Measurements from ENCODE around the gene RNF213.
"Not testable (repeated sequence)": the region's sequence is repeated elsewhere in the genome, so short reads cannot be mapped to it uniquely, and the experiment has no call there.

Gene RNF213

DNA sequence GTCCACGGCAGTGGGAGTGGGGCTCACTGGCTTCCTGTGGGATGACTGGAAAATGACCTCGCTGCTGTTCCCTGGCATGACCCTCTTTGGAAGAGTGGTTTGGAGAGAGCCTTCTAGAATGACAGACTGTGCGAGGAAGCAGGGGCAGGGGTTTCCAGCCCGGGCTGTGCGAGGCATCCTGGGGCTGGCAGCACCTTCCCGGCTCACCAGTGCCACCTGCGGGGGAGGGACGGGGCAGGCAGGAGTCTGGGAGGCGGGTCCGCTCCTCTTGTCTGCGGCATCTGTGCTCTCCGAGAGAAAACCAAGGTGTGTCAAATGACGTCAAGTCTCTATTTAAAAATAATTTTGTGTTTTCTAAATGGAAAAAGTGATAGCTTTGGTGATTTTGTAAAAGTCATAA, 7.8 kb upstream of the RNF213 start:
- no peak for DNase-seq (ENCODE audit: low spot score)

DNA sequence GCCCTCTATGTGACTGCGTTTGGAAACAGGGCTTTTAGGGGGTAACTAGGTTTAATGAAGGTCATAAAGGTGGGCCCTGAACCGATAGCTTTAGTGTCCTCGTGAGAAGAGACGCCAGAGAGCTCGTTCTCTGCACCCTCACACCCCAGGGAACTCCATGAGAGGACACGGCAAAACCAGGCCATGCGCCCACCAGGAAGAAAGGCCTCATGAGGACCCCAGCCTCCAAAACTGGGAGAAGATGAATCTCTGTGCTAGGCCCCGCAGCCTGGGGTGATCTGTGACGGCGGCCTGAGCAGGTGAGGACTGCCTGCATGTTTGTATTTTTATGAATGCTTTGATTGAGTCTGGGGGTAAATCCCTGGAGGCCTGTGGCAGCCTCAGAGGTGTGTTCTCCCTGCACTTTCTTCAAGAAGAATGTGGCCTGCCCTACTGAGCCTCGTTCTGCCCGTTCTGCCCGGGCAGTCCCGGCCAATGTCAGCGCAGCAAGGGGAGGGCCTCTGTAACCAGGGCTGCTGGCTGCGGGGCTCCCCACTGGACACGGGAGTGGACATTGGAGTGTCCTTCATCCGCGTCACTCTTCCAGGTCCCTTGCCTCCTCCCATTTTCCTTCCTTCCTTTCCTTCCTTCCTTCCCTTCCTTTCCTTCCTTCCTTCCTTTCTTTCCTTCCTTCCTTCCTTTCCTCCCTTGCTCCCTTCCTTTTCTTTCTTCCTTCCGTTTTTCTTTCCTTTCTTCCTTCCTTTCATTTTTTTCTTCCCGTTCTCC, 6.8 kb upstream of the RNF213 start:
- DNase-seq (ENCODE audit: low spot score): no peak

DNA sequence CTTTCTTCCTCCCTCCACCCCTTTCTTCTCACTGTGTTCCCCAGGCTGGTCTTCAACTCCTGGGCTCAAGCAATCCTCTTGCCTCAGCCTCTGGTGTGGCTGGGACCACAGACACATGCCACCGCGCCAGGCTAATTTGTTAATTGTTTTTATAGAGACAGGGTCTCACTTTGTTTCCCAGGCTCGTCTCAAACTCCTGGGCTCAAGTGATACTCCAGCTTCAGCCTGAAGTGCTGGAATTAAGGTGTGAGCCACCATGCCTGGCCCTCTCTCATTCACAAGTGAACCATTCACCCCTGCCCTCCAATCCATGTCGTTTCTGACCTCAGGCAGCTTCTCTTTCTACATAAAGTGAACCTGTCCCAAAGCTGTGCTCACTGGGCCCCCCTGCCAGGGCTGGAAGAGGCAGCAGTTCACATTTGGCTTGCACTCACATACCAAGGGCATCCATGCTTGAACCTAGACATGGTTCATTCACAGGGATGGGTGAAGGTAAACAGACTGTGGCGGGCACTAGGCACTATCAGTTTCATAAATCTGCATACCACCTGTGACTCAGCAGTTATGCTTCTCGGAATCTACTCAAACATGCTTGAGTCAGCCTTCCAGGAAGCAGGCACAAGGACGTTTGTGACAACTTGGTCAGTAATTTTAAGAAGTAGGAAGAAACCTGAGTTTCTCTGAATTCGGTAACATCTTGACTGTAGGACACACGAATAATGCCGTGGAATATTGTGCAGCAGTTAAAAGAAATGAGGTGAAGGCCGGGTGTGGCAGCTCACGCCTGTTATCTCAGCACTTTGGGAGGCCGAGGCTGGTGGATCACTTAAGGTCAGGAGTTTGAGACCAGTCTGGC, 6.0 kb upstream of the RNF213 start:
- DNase-seq (ENCODE audit: low spot score): peak; percentile 91

DNA sequence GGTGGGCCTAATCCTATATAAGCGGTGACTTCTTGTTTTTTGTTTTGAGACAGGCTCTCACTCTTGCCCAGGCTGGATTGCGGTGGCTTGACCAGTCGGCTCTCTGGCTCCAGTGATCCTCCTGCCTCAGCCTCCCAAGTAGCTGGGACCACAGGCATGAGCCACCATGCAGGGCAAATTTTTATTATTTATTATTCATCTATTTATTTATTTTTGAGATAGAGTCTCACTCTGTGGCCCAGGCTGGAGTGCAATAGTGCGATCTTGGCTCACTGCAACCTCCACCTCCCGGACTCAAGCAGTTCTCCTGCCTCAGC, 4.7 kb upstream of the RNF213 start:
- no peak for DNase-seq (ENCODE audit: low spot score)

DNA sequence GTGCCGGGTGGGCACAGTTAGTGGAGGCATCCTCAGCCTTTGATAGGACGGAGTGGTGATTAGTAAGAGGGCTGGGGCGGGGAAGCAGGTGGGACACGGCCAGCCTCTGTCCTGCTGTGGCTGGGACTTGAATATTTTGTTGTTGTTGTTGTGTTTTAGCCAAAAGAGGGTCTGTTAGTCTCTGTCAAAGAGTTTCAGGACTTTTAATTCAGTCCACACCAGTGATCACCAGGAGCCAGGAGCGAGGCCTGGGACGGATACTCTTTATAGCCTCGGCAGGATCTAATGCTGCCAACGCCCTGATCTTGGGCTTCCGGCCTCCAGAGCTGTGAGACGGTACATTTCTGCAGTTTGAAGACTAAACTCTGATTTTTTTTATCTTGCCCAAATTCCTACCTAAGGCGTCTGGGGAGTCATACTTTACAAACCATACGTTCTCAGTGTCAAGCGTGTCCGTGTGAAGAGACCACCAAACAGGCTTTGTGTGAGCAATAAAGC, 2.9 kb upstream of the RNF213 start:
- DNase-seq (ENCODE audit: low spot score): no peak

DNA sequence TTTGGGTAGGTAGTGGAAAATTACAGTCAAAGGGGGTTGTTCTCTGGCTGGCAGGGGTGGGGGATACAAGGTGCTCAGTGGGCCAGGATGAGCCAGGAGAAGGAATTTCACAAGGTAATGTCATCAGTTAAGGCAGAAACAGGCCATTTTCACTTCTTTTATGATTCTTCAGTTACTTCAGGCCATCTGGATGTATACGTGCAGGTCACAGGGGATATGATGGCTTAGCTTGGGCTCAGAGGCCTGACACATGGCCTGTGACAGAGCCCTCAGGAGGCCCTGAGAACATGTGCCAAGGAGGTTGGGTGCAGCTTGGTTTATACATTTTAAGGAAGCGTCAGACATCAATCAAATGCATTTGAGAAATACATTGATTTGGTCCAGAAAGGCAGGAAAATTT, 2.4 kb upstream of the RNF213 start:
- DNase-seq (ENCODE audit: low spot score): not testable (repeated sequence)

DNA sequence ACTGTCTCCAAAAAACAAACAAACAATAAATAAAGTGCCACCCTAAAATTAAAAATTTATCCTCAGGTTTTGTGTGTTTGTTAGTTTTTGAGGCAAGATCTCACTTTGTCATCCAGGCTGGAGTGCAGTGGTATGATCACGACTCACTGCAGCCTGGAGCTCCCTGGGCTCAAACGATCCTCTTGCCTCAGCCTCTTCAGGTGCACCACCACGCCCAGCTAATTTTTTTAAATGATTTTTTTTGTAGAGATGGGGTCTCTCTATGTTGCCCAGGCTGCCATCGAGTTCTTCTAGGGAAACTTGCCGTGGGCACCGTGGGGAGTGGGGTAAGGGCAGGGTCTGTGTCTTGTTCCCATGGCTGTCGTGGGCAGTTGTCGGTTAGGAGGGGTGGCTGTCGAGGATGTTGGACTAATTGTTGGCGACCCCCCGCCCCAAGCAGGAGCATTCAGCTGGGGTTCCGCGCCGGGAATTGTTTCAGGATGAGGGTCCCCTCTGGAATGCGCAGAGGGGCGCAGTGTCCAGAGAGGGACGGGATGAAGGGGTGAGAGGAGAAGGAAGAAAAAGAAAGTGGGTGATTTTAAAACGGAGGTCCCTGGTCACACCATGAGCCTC, 1.1 kb upstream of the RNF213 start:
- DNase-seq (ENCODE audit: low spot score): no peak

DNA sequence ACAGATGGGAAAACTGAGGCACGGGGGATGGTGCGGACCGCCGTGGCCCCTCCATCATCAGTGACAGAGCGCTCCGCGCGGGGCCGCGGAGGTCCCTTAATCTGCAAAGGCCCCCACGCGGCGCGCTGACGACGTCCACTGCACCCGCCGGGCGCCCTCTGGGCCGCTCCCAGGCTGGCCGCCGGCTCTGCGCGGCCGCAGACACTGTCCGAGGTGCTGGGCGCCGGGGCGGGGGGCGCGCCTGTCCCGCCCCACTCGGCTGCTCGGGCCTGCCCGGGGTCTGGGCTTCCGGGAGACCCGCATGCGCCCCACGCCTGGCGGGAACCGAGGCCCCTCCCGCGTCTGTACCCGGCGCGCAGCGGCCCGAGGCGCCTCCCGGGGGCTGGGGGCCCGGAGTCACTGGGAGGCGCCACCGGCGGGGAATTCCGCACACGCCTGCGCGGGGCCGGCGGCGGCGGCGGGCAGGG, 550 bp upstream of the RNF213 start:
- peak; percentile 96 for DNase-seq (ENCODE audit: low spot score)

DNA sequence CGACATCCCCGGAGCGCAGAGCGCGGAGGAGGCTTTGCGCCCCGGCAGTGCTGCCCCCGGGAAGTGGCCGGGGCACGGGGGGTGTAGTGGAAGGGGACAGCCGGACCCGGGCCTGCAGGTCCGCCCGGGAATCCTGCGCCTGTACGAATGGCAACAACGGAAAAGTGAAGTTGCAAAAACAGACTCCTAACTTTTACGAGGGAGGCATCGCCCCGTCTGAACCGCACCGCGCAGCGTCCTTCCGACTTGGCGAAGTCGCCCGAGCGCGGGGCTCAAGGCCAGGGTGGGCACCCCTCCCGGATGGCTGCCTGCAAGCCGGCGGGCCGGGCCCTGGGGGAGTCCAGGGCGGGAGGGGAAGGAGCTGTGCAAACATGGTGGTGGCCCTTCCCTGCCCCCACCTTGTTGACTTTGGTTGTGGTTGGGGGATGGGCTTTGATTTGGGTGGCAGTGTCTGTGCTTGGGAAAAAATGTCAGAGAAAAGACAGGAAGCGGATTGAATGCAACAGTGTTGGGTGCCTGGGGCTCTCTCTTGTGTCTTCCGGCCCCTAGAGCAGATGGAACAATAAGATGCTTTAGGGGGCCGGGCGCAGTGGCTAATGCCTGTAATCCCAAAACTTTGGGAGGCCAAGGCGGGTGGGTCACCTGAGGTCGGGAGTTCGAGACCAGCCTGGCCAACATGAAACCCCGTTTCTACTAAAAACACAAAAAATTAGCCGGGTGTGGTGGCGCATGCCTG, 675 bp downstream of the RNF213 start:
- peak; percentile 52 for DNase-seq (ENCODE audit: low spot score)

DNA sequence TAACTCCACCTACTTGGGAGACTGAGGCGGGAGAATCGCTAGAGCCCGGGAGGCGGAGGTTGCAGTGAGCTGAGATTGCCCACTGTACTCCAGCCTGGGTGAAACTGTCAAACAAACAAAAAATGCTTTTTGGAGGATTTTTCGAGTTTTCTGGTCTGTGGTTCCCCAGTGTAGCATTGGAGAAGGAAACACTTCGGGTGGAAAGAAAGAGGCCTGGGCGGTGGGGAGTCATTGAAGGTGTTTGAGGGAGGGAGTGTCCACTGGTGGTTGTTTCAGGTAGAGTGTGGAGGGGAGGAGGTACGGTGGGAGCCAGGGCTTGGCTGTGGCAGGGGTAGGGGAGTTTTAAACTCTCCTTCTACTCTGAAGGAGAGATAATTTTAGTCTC, 1.2 kb downstream of the RNF213 start:
- DNase-seq (ENCODE audit: low spot score): no peak

DNA sequence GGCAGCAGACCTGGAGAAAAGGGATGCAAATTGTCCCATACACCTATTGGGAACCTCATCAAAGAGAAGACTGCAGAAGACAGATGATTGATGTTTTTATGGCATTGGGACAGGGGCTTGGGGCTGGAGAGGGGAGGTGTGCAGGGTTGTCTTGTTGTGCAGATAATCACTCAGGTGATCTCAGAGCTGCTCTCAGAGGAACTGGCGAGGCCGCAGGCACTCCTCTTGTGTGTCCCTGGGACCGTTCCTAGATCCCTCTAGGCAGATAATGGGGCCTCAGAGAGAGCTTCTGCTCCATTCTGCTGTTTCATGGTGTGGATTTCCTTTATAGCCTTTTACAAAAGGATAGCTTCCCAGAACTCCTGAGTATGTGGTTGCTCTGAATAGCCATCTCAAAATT, 1.6 kb downstream of the RNF213 start:
- DNase-seq (ENCODE audit: low spot score): no peak

DNA sequence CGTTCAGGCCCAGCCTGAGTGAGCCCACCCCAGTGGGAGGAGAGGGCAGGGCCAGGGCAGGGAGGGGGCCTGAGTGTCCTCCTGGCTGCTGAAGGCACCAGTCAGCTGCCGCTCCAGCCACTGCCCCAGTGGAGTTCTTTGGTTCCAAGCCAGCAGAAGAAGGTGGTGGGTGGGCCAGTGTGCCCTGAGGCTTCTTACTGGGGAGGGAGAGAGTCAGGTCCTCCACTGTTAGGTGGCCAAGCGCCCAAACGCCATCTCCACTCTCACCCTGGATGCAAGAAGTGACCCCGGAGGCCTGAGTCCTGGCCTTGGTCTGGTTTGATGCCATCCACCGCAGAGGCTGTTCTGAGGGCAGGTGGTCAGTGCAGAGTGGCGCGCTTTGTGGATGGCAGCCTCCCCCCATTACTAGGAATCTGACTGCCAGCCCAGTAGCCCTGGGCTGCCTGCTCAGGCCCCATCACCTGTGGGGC, 2.2 kb downstream of the RNF213 start:
- DNase-seq (ENCODE audit: low spot score): no peak

DNA sequence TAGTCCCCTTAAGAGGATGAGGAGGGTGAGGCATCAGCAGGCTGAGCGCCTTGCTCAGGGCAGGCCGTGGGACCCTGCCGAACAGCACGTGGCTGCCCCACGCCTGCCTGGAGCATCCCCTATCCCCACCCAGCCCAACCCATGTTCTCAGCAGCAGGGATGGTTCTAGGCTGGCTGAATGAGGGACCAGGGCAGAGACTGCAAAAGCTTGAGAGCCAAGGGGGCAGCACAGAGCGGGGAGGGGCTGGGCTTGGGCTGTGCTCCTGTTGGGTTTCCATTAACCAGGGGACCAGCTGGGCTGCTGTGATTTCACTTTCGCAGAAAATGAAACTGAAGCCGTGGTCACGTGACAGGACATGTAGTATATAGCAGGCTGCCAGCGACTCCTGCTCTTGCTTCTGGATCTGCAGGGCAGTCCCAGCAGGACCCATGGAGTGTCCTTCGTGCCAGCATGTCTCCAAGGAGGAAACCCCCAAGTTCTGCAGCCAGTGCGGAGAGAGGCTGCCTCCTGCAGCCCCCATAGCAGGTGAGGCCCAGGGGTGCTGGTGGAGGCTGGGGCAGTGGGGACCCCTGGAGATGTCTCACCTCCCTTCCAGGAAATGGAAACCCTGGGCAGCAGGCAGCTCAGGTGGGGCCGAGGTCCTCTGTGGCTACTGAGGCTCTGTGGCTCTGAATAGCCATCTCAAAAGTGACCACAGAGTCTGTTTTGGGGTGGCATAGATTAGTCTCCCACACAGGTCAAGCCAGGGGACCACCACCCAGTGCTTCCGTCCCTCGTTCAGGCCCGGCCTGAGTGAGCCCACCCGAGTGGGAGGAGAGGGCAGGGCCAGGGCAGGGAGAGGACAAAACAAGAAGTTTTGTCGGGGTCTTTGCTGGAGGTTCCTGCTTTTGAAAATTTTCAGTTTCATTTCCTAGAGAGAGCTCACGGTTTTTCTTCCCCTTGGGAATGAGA, 2.9 kb downstream of the RNF213 start:
- peak; percentile 91 for DNase-seq (ENCODE audit: low spot score)

DNA sequence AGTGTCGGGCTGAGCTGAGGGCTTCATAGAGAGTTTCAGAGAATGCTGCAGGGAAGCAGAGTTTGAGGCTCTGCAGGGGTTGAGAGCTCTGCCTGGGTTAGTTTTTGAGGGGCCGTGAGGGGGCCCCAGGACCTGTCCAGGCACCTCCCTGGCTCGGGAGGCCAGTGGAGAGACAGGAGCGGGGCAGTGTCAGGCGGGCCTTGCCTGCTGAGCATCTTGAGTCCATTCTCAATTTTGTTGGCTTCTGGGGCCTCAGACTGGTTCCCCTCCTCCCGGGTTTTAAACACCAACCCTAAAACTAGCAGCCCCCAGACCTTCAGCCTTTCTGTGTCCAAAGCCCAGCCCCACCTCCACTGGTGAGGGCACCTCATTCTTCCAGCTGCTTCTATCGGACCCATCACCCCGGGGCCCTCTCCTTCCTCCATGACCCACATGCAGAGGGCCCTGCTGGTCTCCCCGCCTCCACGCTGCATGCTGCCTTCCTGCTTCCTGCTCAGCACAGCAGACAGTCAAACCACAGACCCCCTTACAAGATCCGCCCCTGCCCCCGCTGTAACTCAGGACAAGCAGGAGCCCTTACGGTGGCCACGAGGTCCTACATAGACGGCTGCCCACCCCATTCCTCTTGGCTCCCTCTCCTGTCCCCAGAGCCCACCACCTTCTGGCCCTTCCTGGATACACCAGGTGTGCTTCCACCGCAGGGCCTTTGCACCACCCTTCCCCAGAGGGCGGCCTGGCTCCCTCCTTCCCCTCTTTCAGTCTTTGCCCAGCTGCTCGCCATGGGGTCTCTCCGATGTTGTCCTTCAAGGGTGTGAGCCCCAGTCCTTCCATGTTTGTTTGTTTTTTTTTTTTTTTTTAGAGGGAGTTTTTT, 3.8 kb downstream of the RNF213 start:
- DNase-seq (ENCODE audit: low spot score): no peak

DNA sequence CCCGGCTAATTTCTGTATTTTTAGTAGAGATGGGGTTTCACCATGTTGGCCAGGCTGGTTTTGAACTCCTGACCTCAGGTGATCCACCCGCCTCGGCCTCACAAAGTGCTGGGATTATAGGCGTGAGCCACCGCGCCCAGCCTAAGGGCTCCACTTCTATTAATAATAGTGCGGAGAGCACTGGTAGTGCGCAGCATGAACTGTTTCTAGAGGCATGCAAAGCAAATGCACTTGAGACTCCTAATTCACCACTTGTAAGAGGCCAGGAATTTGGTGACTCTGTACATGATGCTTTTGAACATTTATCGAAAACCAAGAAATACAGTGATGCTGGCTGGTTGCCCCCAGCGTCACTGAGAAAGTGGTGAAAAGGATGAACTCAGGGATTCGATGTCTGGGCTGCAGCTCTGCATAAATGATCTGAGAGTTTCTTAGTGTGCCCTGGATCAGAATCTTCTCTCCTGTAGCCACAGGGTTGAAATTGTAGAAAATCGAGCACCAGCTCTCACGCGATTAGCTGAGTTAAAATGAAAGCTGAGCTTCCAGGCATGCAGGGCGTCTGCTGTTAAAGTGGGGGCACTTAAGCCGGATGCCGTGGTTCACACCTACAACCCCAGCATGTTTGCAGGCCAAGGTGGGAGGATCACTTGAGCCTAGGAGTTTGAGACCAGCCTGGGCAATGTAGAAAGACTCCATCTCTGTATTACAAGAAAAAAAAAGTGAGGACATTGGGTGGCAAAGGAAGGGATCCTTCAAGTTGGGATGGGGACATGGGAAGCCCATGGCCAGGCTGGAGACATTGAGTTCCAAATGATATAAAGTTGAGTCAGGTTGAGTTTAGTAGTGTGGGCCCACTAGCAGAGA, 4.8 kb downstream of the RNF213 start:
- no peak for DNase-seq (ENCODE audit: low spot score)

DNA sequence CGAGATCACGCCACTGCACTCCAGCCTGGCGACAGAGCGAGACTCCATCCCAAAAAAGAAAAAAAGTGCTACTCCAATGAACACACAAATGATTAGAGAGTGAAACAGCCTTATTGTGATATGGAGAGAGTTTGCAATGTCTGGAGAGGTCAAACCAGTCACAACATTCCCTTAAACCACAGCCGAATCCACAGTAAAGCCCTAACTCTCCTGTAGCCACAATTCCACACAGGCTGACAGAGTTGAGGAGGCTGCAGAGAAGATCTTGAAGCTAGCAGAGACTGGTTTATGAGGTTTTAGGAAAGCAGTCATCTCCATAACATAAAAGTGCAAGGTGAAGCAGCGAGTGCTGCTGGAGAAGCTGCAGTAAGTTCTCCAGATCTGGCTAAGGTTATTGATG, 6.7 kb downstream of the RNF213 start:
- DNase-seq (ENCODE audit: low spot score): no peak

DNA sequence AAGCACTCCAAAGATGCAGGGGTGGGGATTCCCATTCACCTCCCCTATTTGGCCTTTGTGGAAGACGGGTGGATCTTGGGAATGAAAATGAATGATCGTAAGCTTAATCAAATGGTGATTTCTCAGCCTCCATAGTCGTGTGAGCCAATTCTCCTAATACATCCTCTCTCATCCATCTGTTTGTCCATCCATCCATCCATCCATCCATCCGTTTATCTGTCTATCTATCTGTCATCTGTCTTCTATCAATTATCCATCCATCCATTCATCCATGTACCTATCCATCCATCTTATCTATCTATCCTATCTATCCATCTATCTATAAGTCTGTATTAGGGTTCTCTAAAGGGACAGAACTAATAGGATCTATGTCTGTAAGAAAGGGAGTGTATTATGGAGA, 7.8 kb downstream of the RNF213 start:
- no peak for DNase-seq (ENCODE audit: low spot score)

DNA sequence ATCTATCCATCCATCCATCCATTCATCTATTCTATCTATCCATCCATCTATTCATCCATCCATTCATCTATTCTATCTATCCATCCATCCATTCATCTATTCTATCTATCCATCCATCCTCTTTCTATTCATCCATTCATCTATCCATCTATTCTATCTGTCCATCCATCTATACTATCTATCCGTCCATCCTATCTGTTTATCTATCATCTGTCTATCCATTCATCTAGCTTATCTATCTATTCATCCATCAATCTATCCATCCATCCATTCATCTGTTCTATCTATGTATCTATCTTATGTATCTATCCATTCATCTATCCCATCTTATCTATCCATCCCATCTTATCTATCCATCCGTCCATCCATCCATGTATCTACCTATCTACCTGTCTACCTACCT, 8.8 kb downstream of the RNF213 start:
- DNase-seq (ENCODE audit: low spot score): no peak

DNA sequence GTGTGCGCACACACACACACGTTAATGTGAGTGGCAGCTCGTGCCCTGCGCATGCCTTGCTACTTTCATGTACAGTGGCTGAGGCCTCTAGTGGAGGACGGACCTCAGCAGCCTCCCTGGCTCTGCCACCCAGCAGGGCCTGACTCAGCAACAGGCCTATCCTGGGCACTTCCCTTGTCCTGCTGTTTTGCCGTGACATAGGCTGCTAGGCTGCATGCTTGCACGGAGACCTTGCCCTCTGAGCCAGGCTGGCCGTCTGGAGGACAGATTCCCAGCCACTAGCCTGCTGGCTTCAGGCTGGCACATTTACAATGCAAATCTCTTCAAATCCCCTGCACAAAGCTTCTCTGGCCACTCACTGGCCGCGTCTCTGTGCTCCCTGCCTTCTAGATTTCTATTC, 9.5 kb downstream of the RNF213 start:
- no peak for DNase-seq (ENCODE audit: low spot score)

Data from AG08396 (cell line).